Testis (tissue), 2 donors: ENCODE measurements around the gene METTL27.

ENCODE experiments used
- CTCF ChIP-seq, 3 experiments: fragments of 450-650 bp in 2 of 3; fragments of 200-600 bp in 1 of 3; sonication (generic) in 1 of 3; IDR thresholded peaks; one replicate each; pipeline ENCODE4 v1.5.1; 2016 to 2019; ENCODE audit warnings: antibody characterized with exemption in 3 of 3, mild to moderate bottlenecking in 2 of 3, moderate library complexity in 1 of 3
- POLR2A ChIP-seq: fragments of 450-650 bp; IDR thresholded peaks from one replicate; pipeline ENCODE4 v1.6.1; 2017; ENCODE audit warnings: antibody characterized with exemption, mild to moderate bottlenecking, moderate library complexity

- TF ChIP-seq CTCF (IDR thresholded peaks at IDR 0.05) (no peak), POLR2A (no peak)
These were observed 5.8 kb upstream of the METTL27 start for GRCh38 chr7:73847941-73848723.
